BLaER1 treated with 17β-estradiol and CSF1 and Interleukin-3, amounts not matched to agents 10 nM and 100 nM (cell line): Measurements from ENCODE around the gene CACNA2D3.

Experiments used
- H3K27ac ChIP-seq, 11 experiments: shearing (Covaris generic); formaldehyde crosslinking; 2 replicates each; pipeline ENCODE4 v1.8.1; 2022
- H3K27me3 ChIP-seq, 11 experiments: shearing (Covaris generic); formaldehyde crosslinking; 2 replicates each; pipeline ENCODE4 v1.8.1; 2022
- H3K36me3 ChIP-seq, 11 experiments: shearing (Covaris generic); formaldehyde crosslinking; 2 replicates each; pipeline ENCODE4 v1.8.1; 2022
- H3K4me1 ChIP-seq, 10 experiments: shearing (Covaris generic); formaldehyde crosslinking; 2 replicates each; pipeline ENCODE4 v1.8.1; 2022
- H3K4me2 ChIP-seq, 11 experiments: shearing (Covaris generic); formaldehyde crosslinking; 2 replicates each; pipeline ENCODE4 v1.8.1; 2022
- H3K4me3 ChIP-seq, 10 experiments: shearing (Covaris generic); formaldehyde crosslinking; 2 replicates each; pipeline ENCODE4 v1.8.1; 2022
- H3K9ac ChIP-seq, 11 experiments: shearing (Covaris generic); formaldehyde crosslinking; 2 replicates each; pipeline ENCODE4 v1.8.1; 2022
- H3K9me3 ChIP-seq, 11 experiments: shearing (Covaris generic); formaldehyde crosslinking; replicated peaks in 1 of 11; 2 replicates each; pipeline ENCODE4 v1.8.1; 2022
- H4K20me1 ChIP-seq, 11 experiments: shearing (Covaris generic); formaldehyde crosslinking; 2 replicates each; pipeline ENCODE4 v1.8.1; 2022
- Cebpa-rat ChIP-seq, 11 experiments: shearing (Covaris generic); IDR thresholded peaks; 2 replicates each; pipeline ENCODE4 v1.8.1; 2022

CACNA2D3 gene

DNA sequence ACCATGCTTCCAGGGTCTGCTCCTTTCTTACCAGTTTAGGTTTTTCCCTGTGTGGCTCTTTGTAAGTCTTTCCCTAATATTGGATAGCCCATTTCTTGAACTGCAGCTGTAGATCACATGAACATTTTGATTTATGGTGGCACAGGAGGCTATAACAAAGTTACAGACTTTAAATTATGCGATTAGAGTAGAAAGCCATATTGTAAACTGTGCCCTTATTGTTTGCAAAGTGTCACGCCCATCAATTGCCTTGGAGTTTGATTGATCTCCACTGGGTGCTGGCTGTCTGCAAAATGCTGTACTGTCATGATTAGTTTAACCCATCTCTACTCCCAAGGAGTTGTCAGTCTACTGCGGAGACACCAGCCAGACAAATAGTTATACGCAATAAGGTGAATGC is 110.3 kb downstream of the CACNA2D3 start:
- TF ChIP-seq Cebpa-rat (IDR thresholded peaks at IDR 0.05): no peak
- Histone ChIP-seq H3K36me3 (no peaks in the 10 kb centered on the region), H3K27me3 (no peaks in the 10 kb centered on the region), H3K4me1 (peaks cover 0 to 6% (median 2%) of the 10 kb centered on the region in 10 experiments; a peak in 5 of 20 replicates), H3K9ac (no peak overlapping the region), H3K4me3 (no peak overlapping the region), H3K9me3 (no peaks in the 10 kb centered on the region), H4K20me1 (no peaks in the 10 kb centered on the region), H3K4me2 (no peak overlapping the region), H3K27ac (no peak overlapping the region)

- no peak overlapping the region for H3K27ac ChIP-seq
- no peak for TF ChIP-seq Cebpa-rat (IDR thresholded peaks at IDR 0.05)
- H3K4me3 ChIP-seq: no peak overlapping the region
- no peaks in the 10 kb centered on the region for H3K36me3 ChIP-seq
- H4K20me1 ChIP-seq: no peaks in the 10 kb centered on the region
- H3K4me1 ChIP-seq: peaks cover 0 to 3% (median under 1%) of the 10 kb centered on the region in 10 experiments; a peak in 5 of 20 replicates
- H3K27me3 ChIP-seq: no peaks in the 10 kb centered on the region
- H3K4me2 ChIP-seq: no peak overlapping the region
- no peaks in the 10 kb centered on the region for H3K9me3 ChIP-seq
- H3K9ac ChIP-seq: no peak overlapping the region
Observed at GRCh38 chr3:54235998-54236397, 113.6 kb downstream of the CACNA2D3 start.

- Histone ChIP-seq H3K4me1 (no peaks in the 10 kb centered on the region), H3K9ac (no peak overlapping the region), H3K4me3 (no peak overlapping the region), H3K27ac (no peak overlapping the region), H3K9me3 (no peaks in the 10 kb centered on the region), H3K27me3 (no peaks in the 10 kb centered on the region), H3K4me2 (no peak overlapping the region), H3K36me3 (no peaks in the 10 kb centered on the region), H4K20me1 (no peaks in the 10 kb centered on the region)
- no peak for TF ChIP-seq Cebpa-rat (IDR thresholded peaks at IDR 0.05)
Observed at GRCh38 chr3:54237109-54237508, 114.8 kb downstream of the CACNA2D3 start.

DNA sequence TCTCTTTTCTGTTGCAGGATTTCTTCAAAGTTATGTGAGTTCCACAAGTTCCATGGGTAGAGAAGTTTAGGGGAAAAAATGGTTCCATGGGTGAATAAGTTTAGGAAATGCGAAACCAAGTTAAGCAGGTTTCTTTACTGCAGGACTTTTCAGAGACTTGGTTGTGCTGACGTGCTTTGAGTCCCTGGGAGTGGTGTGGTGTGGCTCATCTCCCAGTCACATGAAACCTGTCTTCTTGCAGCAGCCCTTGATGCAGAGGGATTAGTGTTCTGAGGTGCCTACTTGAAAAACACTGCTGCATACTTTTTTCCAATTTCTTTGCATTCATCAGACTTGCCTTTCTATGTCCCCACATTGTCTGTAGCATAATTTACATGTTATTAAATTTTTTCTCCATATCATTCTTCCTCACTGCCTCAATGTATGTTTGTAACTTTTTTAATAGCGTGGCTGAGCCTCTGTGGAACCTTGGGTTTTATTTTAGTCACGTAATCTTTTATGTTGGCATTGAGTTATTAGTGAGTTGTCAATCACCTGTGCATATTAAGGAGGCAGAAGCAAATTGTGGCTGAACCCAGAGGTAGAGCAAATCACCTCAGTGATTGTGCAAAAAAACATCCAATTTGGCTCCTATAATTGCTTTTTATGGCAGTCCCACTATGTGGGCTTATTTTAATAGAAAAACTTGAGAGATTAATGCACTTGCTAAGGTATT is 115.6 kb downstream of the CACNA2D3 start:
- no peaks in the 10 kb centered on the region for H4K20me1 ChIP-seq
- no peaks in the 10 kb centered on the region for H3K4me1 ChIP-seq

DNA sequence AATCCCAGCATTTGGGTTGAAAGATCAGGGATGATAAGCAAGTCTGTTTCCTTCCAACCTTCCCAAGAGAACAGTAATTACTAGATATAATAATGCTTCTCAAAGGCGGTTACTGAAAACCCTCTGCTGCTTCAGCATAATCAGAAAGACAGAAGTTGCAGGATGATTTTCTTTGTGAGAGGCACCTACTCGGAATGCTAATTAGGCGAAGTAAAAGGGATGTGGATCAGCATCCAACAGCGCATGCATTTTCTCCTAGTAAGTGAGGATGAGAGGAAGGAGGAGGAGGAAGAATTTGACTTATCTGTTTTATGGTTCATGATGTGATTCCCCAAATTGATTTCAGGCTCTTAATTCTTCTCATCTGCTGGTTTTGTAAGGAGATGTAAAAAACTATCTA is 118.0 kb downstream of the CACNA2D3 start:
- no peak overlapping the region for H3K4me2 ChIP-seq
- no peak for TF ChIP-seq Cebpa-rat (IDR thresholded peaks at IDR 0.05)
- no peaks in the 10 kb centered on the region for H4K20me1 ChIP-seq
- H3K4me1 ChIP-seq: no peaks in the 10 kb centered on the region
- no peak overlapping the region for H3K27ac ChIP-seq
- no peaks in the 10 kb centered on the region for H3K27me3 ChIP-seq
- 0 out of 22 replicates have a peak, but pooled peaks cover 0 to under 1% (median 0%) of the 10 kb centered on the region in 11 experiments for H3K9me3 ChIP-seq
- no peak overlapping the region for H3K9ac ChIP-seq
- H3K36me3 ChIP-seq: no peaks in the 10 kb centered on the region
- H3K4me3 ChIP-seq: no peak overlapping the region

More for the DNA sequence above, 115.6 kb downstream of the CACNA2D3 start:
- H3K27ac ChIP-seq: no peak overlapping the region
- TF ChIP-seq Cebpa-rat (IDR thresholded peaks at IDR 0.05): no peak
- no peak overlapping the region for H3K4me2 ChIP-seq
- no peaks in the 10 kb centered on the region for H3K36me3 ChIP-seq
- no peaks in the 10 kb centered on the region for H3K27me3 ChIP-seq
- no peak overlapping the region for H3K4me3 ChIP-seq
- H3K9ac ChIP-seq: no peak overlapping the region
- H3K9me3 ChIP-seq: no peaks in the 10 kb centered on the region

- Histone ChIP-seq H3K27ac (no peak overlapping the region), H3K4me3 (no peak overlapping the region), H4K20me1 (no peaks in the 10 kb centered on the region), H3K4me2 (peak overlapping the region in 1 of 11 experiments; percentile 15; a peak in 1 of 22 replicates), H3K36me3 (no peaks in the 10 kb centered on the region), H3K4me1 (no peaks in the 10 kb centered on the region), H3K27me3 (no peaks in the 10 kb centered on the region), H3K9me3 (0 out of 22 replicates have a peak, but pooled peaks cover 0 to 10% (median 0%) of the 10 kb centered on the region in 11 experiments), H3K9ac (no peak overlapping the region)
- TF ChIP-seq Cebpa-rat (IDR thresholded peaks at IDR 0.05): no peak
Observed at GRCh38 chr3:54243056-54243931, 120.9 kb downstream of the CACNA2D3 start.

DNA sequence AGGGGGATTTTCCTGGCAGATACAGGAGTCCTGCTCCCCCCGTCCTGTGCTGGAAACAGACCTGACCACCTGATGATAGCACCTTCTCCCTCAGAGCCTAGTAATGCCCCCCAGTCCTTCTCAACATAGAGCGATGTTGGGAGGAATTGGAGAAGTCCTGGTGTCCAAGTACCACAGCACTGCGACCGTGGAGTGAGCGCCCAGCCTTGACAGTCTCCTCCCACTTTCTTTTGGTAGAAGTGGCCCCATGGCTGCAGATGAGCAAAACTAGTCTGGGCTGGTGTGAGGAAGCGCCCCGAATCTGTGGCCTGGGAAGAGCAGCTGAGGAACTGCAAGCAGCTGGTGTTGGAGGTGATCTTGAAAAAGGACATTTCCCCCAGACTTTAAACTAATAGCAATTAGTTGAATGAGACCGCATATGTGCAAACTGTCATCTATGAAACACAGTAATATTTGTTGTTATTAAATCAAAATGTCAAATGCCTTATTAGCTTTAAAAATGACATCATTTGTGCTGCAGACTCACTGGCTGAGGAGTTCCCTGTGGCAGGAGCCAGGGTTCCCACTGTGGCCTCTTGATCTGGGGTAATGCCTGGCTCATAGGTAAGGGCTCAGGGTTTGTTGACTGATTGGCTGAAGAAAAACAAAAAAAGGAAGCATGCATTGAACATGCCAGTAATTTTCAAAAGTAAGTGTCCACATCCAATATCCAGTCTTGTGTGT is 121.8 kb downstream of the CACNA2D3 start:
- no peak overlapping the region for H3K4me3 ChIP-seq
- TF ChIP-seq Cebpa-rat (IDR thresholded peaks at IDR 0.05): no peak
- 0 out of 22 replicates have a peak, but pooled peaks cover 0 to 10% (median 0%) of the 10 kb centered on the region in 11 experiments for H3K9me3 ChIP-seq
- no peaks in the 10 kb centered on the region for H3K27me3 ChIP-seq
- no peaks in the 10 kb centered on the region for H3K4me1 ChIP-seq
- H3K9ac ChIP-seq: no peak overlapping the region
- H3K4me2 ChIP-seq: no peak overlapping the region
- H3K36me3 ChIP-seq: no peaks in the 10 kb centered on the region
- H3K27ac ChIP-seq: no peak overlapping the region
- no peaks in the 10 kb centered on the region for H4K20me1 ChIP-seq

DNA sequence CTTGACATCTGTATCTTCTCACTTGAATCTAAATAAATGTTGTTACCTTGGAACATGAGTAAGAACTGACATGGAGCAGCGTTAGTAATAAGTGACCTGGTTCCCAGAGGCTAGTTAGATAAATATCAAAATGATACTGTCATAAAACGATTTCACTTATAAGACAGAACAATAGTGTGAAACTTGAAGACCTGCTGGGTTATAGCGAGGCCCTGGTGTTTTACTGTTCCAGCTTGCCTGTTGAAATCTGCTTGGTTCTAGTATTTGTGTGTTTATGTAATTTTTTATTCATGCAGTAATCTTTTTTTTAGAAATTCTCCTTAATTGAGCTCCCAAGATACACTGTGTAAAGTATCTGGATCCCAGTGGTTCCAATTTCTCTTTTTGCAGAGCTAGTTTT is 129.4 kb downstream of the CACNA2D3 start:
- Histone ChIP-seq H3K27me3 (no peaks in the 10 kb centered on the region), H3K4me3 (no peak overlapping the region), H3K36me3 (no peaks in the 10 kb centered on the region), H3K9ac (no peak overlapping the region), H3K9me3 (no peaks in the 10 kb centered on the region), H3K27ac (no peak overlapping the region), H3K4me1 (peaks cover 0 to 12% (median 7%) of the 10 kb centered on the region in 10 experiments; a peak in 15 of 20 replicates), H3K4me2 (no peak overlapping the region), H4K20me1 (no peaks in the 10 kb centered on the region)
- TF ChIP-seq Cebpa-rat (IDR thresholded peaks at IDR 0.05): no peak

GRCh38 chr3:54257125-54257720 is 134.9 kb downstream of the CACNA2D3 start:
- no peaks in the 10 kb centered on the region for H3K36me3 ChIP-seq
- no peak for TF ChIP-seq Cebpa-rat (IDR thresholded peaks at IDR 0.05)
- H3K27me3 ChIP-seq: no peaks in the 10 kb centered on the region; a peak in 2 of 22 replicates
- peaks cover 27 to 35% (median 29%) of the 10 kb centered on the region in 10 experiments for H3K4me1 ChIP-seq
- H4K20me1 ChIP-seq: no peaks in the 10 kb centered on the region
- H3K4me3 ChIP-seq: no peak overlapping the region
- no peak overlapping the region for H3K4me2 ChIP-seq
- H3K9me3 ChIP-seq: no peaks in the 10 kb centered on the region
- H3K27ac ChIP-seq: no peak overlapping the region
- no peak overlapping the region for H3K9ac ChIP-seq
